Ishikawa (cell line): ENCODE results near the gene SLC25A45.

Source experiments
- CEBPB ChIP-seq: IDR thresholded peaks from 2 replicates; pipeline ENCODE4 v1.6.1; 2012
- EP300 ChIP-seq: IDR thresholded peaks from 2 replicates; pipeline ENCODE4 v1.6.1; 2012; ENCODE audit warnings: borderline replicate concordance
- FOXM1 ChIP-seq: IDR thresholded peaks from 2 replicates; pipeline ENCODE4 v1.6.1; 2012; ENCODE audit warnings: low read depth, borderline replicate concordance
- RAD21 ChIP-seq: IDR thresholded peaks from 2 replicates; pipeline ENCODE4 v1.6.1; 2012; ENCODE audit warnings: low read depth
- YY1 ChIP-seq: IDR thresholded peaks from 2 replicates; pipeline ENCODE4 v1.6.1; 2012; ENCODE audit warnings: low read depth
- ZBTB7A ChIP-seq: IDR thresholded peaks from 2 replicates; pipeline ENCODE4 v1.6.1; 2012; ENCODE audit warnings: low read depth
- TF ChIP-seq, protein P1 (sequence below): IDR thresholded peaks from 2 replicates; pipeline ENCODE4 v1.6.1; 2012
- TF ChIP-seq, protein P2 (sequence below): IDR thresholded peaks from 2 replicates; pipeline ENCODE4 v1.6.1; 2012; ENCODE audit warnings: low read depth, mild to moderate bottlenecking
- TF ChIP-seq, protein P3 (sequence below): IDR thresholded peaks from 2 replicates; pipeline ENCODE4 v1.6.1; 2012

DNA sequence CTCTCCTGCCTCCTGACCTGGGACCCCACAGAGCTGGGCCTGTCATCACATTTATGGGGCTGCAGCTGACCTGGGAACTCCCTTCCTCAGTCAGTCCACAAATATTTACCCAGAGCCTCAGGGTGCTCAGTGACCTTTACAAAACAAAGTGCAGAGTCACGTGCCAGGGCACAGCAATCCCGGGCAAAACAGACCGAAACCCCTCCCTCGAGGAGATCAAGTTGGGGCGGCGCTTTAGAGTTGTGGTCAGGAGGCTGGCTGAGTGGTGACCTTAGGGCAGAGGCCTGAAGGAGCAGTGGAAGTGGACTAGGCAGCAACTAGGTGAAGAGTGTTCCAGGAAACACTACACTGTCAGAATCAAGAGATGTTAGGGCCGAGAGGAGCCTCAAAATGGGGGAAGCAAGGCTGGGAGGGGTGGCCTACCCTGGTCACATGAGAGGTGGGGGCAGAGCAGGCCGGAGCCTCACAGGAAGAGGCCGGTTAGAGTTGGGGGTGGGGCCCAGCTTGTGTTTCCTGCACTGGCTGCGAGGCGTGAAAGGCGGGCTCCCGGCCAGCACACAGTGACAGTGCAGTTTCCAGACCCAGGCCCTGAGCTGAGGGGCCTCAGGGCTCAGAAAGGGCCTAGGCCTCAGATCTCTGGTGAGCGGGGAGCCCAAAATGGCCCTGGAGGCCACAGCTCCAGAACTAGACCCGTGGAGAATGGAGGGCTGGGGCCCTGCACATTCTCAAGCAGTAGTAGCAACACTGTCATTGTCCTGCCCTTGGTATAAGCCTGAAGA lies 36.4 kb upstream of the SLC25A45 start:
- TF ChIP-seq YY1: no peak
- peak; percentile 75 for TF ChIP-seq EP300
- 0 out of 2 replicates have a peak, but pooled peaks have one; percentile 78 for TF ChIP-seq ZBTB7A
- no peak for TF ChIP-seq RAD21
- no peak for TF ChIP-seq CEBPB
- TF ChIP-seq, protein P1, sequence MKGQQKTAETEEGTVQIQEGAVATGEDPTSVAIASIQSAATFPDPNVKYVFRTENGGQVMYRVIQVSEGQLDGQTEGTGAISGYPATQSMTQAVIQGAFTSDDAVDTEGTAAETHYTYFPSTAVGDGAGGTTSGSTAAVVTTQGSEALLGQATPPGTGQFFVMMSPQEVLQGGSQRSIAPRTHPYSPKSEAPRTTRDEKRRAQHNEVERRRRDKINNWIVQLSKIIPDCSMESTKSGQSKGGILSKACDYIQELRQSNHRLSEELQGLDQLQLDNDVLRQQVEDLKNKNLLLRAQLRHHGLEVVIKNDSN: peak; percentile 93
- TF ChIP-seq, protein P2, sequence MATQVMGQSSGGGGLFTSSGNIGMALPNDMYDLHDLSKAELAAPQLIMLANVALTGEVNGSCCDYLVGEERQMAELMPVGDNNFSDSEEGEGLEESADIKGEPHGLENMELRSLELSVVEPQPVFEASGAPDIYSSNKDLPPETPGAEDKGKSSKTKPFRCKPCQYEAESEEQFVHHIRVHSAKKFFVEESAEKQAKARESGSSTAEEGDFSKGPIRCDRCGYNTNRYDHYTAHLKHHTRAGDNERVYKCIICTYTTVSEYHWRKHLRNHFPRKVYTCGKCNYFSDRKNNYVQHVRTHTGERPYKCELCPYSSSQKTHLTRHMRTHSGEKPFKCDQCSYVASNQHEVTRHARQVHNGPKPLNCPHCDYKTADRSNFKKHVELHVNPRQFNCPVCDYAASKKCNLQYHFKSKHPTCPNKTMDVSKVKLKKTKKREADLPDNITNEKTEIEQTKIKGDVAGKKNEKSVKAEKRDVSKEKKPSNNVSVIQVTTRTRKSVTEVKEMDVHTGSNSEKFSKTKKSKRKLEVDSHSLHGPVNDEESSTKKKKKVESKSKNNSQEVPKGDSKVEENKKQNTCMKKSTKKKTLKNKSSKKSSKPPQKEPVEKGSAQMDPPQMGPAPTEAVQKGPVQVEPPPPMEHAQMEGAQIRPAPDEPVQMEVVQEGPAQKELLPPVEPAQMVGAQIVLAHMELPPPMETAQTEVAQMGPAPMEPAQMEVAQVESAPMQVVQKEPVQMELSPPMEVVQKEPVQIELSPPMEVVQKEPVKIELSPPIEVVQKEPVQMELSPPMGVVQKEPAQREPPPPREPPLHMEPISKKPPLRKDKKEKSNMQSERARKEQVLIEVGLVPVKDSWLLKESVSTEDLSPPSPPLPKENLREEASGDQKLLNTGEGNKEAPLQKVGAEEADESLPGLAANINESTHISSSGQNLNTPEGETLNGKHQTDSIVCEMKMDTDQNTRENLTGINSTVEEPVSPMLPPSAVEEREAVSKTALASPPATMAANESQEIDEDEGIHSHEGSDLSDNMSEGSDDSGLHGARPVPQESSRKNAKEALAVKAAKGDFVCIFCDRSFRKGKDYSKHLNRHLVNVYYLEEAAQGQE: no peak
- 0 out of 2 replicates have a peak, but pooled peaks have one; percentile 45 for TF ChIP-seq FOXM1
- TF ChIP-seq, protein P3, sequence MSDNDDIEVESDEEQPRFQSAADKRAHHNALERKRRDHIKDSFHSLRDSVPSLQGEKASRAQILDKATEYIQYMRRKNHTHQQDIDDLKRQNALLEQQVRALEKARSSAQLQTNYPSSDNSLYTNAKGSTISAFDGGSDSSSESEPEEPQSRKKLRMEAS: peak; percentile 88
